HL-60/S4 (cell line): ENCODE data around the gene MIER2.
"Not testable (repeated sequence)": the region's sequence is repeated elsewhere in the genome, so short reads cannot be mapped to it uniquely, and the experiment has no call there.

ENCODE experiments used
- in situ Hi-C: fragments of 300-500 bp; cut with MboI; formaldehyde crosslinking; loops from 2 replicates; pipeline ENCODE4 v1.14.3; 2022; ENCODE audit warnings: low sequenced_read_pairs

MIER2 gene

DNA sequence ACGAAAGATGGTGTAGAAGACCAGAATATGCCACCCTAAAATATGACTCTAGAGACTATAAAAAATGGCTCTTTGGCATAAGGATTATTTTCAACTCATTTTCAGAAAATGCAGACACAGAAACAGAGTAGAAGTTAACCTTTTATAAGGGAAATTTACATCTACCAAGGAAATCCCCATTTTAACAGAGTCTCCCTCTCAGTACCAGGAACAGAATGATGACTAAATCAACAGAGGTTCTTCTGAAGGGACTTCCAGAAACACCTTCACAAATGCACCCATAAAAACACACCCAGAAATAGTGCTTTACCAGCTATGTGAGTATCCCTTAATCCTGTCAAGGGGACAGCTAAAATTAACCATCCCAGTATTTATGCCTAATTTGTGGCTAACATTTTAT, 82.5 kb downstream of the MIER2 start:
- in situ Hi-C loops, result no loop called here

- in situ Hi-C loops, result not testable (repeated sequence)
Observed at GRCh38 chr19:256804-257203, 87.8 kb downstream of the MIER2 start.
